Hepatocyte (in vitro differentiated cells): ENCODE measurements around the gene TUBGCP2. TPM values are rescaled to one million over a fixed set of nuclear protein-coding genes. Genes with fewer than 3 reads are reported as not detected.

ENCODE experiments used
- DNase-seq: peaks from one replicate; pipeline ENCODE4 v3.0.0-alpha.2; 2016; ENCODE audit warnings: low spot score
- H2AFZ ChIP-seq: fragments of 200-600 bp; sonication (generic); 2 replicates; pipeline ENCODE4 v1.6.0; 2016; ENCODE audit warnings: antibody characterized with exemption, mild to moderate bottlenecking
- H3K27ac ChIP-seq: fragments of 200-600 bp; sonication (generic); 2 replicates; pipeline ENCODE4 v1.5.1; 2016; ENCODE audit warnings: mild to moderate bottlenecking
- H3K27me3 ChIP-seq: fragments of 200-600 bp; sonication (generic); 2 replicates; pipeline ENCODE4 v1.6.1; 2016
- H3K36me3 ChIP-seq: fragments of 200-600 bp; sonication (generic); replicated peaks from 2 replicates; pipeline ENCODE4 v1.5.1; 2016; ENCODE audit warnings: low read depth; ENCODE audit not compliant: insufficient read depth
- H3K4me1 ChIP-seq: fragments of 200-600 bp; sonication (generic); 2 replicates; pipeline ENCODE4 v1.5.1; 2016; ENCODE audit warnings: mild to moderate bottlenecking, moderate library complexity; ENCODE audit not compliant: insufficient read depth
- H3K4me2 ChIP-seq: fragments of 200-600 bp; sonication (generic); 2 replicates; pipeline ENCODE4 v1.6.0; 2016
- H3K4me3 ChIP-seq: fragments of 200-600 bp; sonication (generic); 2 replicates; pipeline ENCODE4 v1.5.1; 2016; ENCODE audit warnings: mild to moderate bottlenecking
- H3K79me2 ChIP-seq: fragments of 200-600 bp; sonication (generic); 2 replicates; pipeline ENCODE4 v1.6.0; 2017; ENCODE audit warnings: mild to moderate bottlenecking
- H3K9me2 ChIP-seq: fragments of 200-600 bp; sonication (generic); replicated peaks from 2 replicates; pipeline ENCODE4 v1.6.0; 2017; ENCODE audit warnings: mild to moderate bottlenecking; ENCODE audit not compliant: insufficient read depth
- H3K9me3 ChIP-seq: fragments of 200-600 bp; sonication (generic); 2 replicates; pipeline ENCODE4 v1.5.1; 2016; ENCODE audit warnings: low read depth, mild to moderate bottlenecking
- H4K20me1 ChIP-seq: fragments of 200-600 bp; sonication (generic); 2 replicates; pipeline ENCODE4 v1.6.0; 2016; ENCODE audit warnings: mild to moderate bottlenecking; ENCODE audit not compliant: insufficient read depth, poor library complexity, severe bottlenecking
- CTCF ChIP-seq: fragments of 200-600 bp; sonication (generic); IDR thresholded peaks from 2 replicates; pipeline ENCODE4 v1.5.1; 2016; ENCODE audit warnings: antibody characterized with exemption, mild to moderate bottlenecking; ENCODE audit not compliant: poor library complexity
- EZH2 ChIP-seq: fragments of 200-600 bp; sonication (generic); IDR thresholded peaks from 2 replicates; pipeline ENCODE4 v1.6.1; 2016; ENCODE audit warnings: antibody characterized with exemption, mild to moderate bottlenecking, borderline replicate concordance
- EZH2phosphoT487 ChIP-seq: fragments of 200-600 bp; sonication (generic); IDR thresholded peaks from one replicate; pipeline ENCODE4 v1.6.1; 2018; ENCODE audit warnings: antibody characterized with exemption, mild to moderate bottlenecking, low read depth, moderate library complexity; ENCODE audit not compliant: unreplicated experiment, severe bottlenecking
- WGBS: methylation state at CpG from one replicate; pipeline ENCODE4 v1.1.6; 2016; ENCODE audit warnings: low lambda C conversion rate; ENCODE audit errors: missing lambda C conversion rate; 5-methylcytosine and 5-hydroxymethylcytosine counted together
- polyA plus RNA-seq: library from polyadenylated mRNA; unstranded; fragments of >200 nt; fragmentation: Nextera tagmentation; extraction: Ambion mirVana; gene quantifications from 2 replicates; pipeline ENCODE4 v1.2.1, GENCODE V29; 2016
- total RNA-seq: library from RNA; depleted of rRNA; stranded (reverse); fragments of >200 nt; gene quantifications from 2 replicates; pipeline ENCODE4 v1.2.3, GENCODE V29; 2014

The TUBGCP2 gene
- total and polyA plus RNA-seq, 2 experiments from 2014 or later, result 44.8 to 51.5 TPM

DNA sequence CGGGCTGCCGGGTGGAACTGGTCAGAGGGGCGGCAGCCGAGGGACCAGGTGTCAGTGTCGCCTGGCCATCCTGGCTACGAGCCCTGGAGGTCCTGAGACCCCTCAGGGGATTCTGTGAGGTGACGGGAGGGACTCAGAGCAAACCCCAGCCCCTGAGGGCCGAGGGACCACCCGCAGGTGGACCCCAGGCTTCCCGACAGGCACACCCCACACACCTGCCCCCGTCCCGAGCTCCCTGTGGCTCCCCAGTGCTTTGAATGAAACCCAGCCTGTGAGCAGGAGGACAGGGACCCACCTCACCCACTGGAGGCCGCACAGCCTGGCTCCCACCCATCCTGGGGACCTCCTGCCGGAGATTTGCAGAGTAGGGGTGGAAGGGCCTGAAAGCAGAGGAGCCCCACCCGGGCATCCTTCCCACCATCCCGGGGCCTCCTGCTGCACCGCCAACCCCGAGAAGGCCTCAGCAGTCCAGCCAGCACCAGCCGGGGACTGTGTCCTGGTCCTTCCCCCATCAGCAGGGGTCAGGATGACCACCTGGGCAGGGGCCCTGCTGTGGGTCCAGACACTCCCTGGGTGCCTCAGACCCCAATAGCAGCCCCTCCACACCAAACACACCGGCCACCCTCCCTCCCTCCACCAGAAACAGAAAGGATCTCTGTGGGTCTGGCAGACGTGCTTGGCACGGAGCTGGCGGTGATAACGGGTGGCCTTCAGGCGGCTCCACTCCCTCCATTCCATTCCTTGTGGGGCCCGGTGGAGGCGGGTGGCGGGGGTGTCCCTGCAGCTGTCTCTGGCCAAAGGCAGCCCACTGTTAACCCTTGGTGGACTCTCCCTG lies 57.1 kb downstream of the TUBGCP2 start:
- whole genome bisulfite sequencing, result 69% methylated on average over 28 of the region's 28 CpGs
- Histone ChIP-seq H3K36me3 (no peaks in the 10 kb centered on the region), H3K9me2 (no peaks in the 10 kb centered on the region), H3K4me2 (peak overlapping the region; percentile 44), H3K27me3 (no peaks in the 10 kb centered on the region), H3K79me2 (no peaks in the 10 kb centered on the region), H3K9me3 (no peaks in the 10 kb centered on the region), H3K27ac (no peak overlapping the region), H3K4me1 (peaks cover 3% of the 10 kb centered on the region), H4K20me1 (no peaks in the 10 kb centered on the region), H2AFZ (no peak overlapping the region), H3K4me3 (no peak overlapping the region)
- no peak for TF ChIP-seq EZH2phosphoT487
- no peak for TF ChIP-seq CTCF
- TF ChIP-seq EZH2, result no peak
- DNase-seq, result no peak

- Histone ChIP-seq H4K20me1 (no peaks in the 10 kb centered on the region), H3K79me2 (no peaks in the 10 kb centered on the region), H3K36me3 (no peaks in the 10 kb centered on the region), H3K27ac (no peak overlapping the region), H3K4me3 (no peak overlapping the region), H3K4me2 (no peak overlapping the region), H3K9me3 (no peaks in the 10 kb centered on the region), H3K9me2 (no peaks in the 10 kb centered on the region), H3K27me3 (no peaks in the 10 kb centered on the region), H3K4me1 (peaks cover 13% of the 10 kb centered on the region), H2AFZ (no peak overlapping the region)
- WGBS, result 73% methylated on average over 11 of the region's 11 CpGs
- no peak for DNase-seq
- TF ChIP-seq EZH2, result no peak
- TF ChIP-seq CTCF, result no peak
- no peak for TF ChIP-seq EZH2phosphoT487
Measured at GRCh38 chr10:133249975-133250754, 58.5 kb downstream of the TUBGCP2 start.

DNA sequence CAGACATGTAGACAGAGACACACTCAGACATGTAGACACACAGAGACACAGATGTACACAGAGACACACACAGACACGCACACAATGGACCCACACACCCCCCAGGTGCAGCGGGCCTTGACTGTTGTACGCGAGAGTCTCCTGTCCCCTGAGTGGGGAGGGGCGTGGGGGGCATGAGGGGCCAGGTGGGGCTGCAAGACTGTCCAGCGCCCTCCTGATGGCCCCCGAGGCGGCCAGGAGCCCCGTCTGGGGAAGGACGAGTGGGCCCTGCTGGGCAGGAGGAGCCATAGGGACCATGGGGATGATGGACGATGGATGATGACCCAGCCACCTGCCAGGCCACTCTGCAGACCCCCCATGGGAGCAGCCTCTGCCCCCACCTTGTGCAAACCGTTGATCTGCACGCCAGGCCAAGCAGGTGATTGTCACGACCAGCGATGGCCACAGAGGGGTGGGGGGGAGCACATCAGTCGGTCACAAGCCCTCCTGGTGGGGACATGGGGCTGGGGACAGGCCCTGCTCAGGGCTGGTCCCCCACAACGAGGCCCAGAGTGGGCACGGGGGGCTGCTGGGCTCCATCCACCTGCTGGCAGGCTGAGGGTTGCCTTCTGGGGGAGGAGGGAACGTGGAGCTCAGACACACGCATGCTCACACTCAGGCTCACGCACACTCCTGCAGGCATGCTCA lies 59.4 kb downstream of the TUBGCP2 start:
- no peak overlapping the region for H3K4me3 ChIP-seq
- no peak for DNase-seq
- H3K79me2 ChIP-seq, result no peaks in the 10 kb centered on the region
- H3K36me3 ChIP-seq, result no peaks in the 10 kb centered on the region
- no peak overlapping the region for H3K4me2 ChIP-seq
- 87% methylated on average over 16 of the region's 21 CpGs for WGBS
- H3K27ac ChIP-seq, result no peak overlapping the region
- no peaks in the 10 kb centered on the region for H3K9me3 ChIP-seq
- no peaks in the 10 kb centered on the region for H3K9me2 ChIP-seq
- no peak overlapping the region for H2AFZ ChIP-seq
- H3K27me3 ChIP-seq, result no peaks in the 10 kb centered on the region
- TF ChIP-seq EZH2 (no peak), EZH2phosphoT487 (no peak), CTCF (no peak)
- H4K20me1 ChIP-seq, result no peaks in the 10 kb centered on the region
- H3K4me1 ChIP-seq, result peaks cover 14% of the 10 kb centered on the region
